ENCODE measurements around the gene R3HDM1.
"Not testable (repeated sequence)": the region's sequence is repeated elsewhere in the genome, so short reads cannot be mapped to it uniquely, and the experiment has no call there.

Gene R3HDM1

DNA sequence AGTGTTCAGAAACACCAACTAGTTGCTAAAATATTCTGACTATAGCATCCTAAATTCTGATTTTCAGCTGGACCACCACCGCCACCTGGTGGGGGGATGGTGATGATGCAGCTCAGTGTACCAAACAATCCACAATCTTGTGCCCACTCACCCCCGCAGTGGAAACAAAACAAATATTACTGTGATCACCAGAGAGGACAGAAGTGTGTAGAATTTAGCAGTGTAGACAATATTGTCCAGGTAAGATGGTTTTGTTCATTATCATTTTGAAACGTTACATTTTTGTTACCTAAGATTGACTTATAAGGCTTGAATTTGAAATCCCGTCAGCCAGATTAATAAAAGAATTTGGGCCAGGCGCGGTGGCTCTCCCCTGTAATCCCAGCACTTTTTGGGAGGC, 178.7 kb downstream of the R3HDM1 start:
- H3K4me1 ChIP-seq: no peaks in the 10 kb centered on the region
- H3K4me3 ChIP-seq: no peak overlapping the region
- peaks cover 0 to 5% (median 0%) of the 10 kb centered on the region in 3 donors for H3K36me3 ChIP-seq
- TF ChIP-seq, protein P1, sequence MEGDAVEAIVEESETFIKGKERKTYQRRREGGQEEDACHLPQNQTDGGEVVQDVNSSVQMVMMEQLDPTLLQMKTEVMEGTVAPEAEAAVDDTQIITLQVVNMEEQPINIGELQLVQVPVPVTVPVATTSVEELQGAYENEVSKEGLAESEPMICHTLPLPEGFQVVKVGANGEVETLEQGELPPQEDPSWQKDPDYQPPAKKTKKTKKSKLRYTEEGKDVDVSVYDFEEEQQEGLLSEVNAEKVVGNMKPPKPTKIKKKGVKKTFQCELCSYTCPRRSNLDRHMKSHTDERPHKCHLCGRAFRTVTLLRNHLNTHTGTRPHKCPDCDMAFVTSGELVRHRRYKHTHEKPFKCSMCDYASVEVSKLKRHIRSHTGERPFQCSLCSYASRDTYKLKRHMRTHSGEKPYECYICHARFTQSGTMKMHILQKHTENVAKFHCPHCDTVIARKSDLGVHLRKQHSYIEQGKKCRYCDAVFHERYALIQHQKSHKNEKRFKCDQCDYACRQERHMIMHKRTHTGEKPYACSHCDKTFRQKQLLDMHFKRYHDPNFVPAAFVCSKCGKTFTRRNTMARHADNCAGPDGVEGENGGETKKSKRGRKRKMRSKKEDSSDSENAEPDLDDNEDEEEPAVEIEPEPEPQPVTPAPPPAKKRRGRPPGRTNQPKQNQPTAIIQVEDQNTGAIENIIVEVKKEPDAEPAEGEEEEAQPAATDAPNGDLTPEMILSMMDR (IDR thresholded peaks at IDR 0.05): peak; percentile 83 to 93
- intact Hi-C loops (cut with DNase I; ENCODE audit: low total_unique reads): loop anchor here (5.0 kb wide), 1 partner anchor 708 kb away; no protein-coding TSS in a partner anchor
- no peaks in the 10 kb centered on the region for H3K27me3 ChIP-seq
- no peaks in the 10 kb centered on the region for H3K9me3 ChIP-seq
- H3K27ac ChIP-seq: no peak overlapping the region
- peak; percentile 42 to 75 for DNase-seq

DNA sequence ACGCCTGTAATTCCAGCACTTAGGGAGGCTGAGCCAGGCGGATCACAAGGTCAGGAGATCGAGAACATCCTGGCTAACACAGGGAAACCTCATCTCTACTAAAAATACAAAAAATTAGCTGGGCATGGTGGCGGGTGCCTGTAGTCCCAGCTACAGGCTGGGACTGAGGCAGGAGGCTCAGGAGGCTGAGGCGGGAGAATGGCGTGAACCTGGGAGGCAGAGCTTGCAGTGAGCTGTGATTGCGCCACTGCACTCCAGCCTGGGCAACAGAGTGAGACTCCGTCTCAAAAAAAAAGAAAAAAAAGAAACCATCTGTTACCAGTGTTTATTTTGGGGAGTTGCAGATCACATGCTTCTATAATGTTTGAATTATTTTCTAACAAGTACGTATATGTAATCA, 183.8 kb downstream of the R3HDM1 start:
- H3K4me3 ChIP-seq; H3K27me3 ChIP-seq; H3K4me1 ChIP-seq; DNase-seq; intact Hi-C loops (cut with DNase I; ENCODE audit: low total_unique reads); H3K9me3 ChIP-seq; H3K27ac ChIP-seq: not testable (repeated sequence)
- peaks cover 18 to 34% (median 23%) of the 10 kb centered on the region in 3 donors for H3K36me3 ChIP-seq

DNA sequence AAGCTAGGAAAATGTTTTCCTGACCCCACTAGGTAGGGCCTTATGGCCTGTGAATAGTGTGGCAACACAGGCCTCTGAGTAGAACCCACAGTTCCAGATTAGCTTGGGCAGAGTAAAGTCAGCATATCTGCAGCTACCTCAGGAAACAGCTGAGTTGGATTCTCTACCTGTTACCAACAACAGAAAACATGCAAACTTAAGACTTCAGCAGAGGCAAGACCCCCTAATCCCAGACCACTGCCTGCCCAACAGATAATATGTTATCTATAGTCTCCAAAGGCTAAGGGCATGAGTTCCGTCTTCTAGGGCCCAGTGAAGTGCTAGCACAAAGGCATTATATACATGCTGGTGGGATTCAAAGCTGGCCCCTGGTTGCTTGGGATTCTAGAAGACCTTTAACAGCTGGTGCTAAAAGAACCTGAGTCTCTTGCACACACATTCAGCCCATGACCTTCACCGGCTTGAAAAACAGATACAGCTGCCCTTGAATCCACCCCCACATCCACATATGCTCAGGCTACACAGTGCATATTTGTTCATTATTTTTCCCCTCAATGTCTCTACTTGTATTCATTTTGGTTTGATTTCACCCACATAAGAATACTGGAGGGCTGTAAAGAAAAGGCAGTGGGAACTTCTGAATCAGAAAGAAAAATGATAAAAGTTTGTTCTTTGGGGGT, 196.9 kb downstream of the R3HDM1 start:
- Histone ChIP-seq H3K9me3 (no peaks in the 10 kb centered on the region), H3K36me3 (peaks cover 5 to 16% (median 15%) of the 10 kb centered on the region in 3 donors), H3K4me1 (no peaks in the 10 kb centered on the region), H3K27me3 (no peaks in the 10 kb centered on the region), H3K4me3 (no peak overlapping the region), H3K27ac (no peak overlapping the region)
- intact Hi-C loops (cut with DNase I; ENCODE audit: low total_unique reads): no loop called here
- no peak for DNase-seq
- TF ChIP-seq, protein P1 (IDR thresholded peaks at IDR 0.05): no peak

DNA sequence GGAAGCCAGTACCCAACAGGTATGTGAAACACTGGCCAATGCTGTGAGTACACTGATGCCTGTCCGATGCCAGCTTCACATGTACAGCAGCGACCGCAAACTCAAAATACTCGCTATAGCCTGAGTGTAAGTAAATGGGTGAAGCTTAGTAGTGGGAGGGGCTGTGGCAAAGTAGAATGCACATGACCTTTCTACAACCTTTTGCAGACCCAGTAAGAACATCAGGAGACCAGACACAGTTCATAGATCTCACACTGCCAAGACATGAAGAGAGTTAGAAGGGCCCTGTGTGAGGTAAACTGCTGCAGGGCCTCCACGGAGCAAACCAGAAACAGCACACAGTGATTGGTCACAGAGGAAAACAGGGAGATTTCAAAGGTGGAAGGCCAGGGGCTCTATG, 201.3 kb downstream of the R3HDM1 start:
- Histone ChIP-seq H3K27ac (no peak overlapping the region), H3K27me3 (no peaks in the 10 kb centered on the region), H3K4me1 (no peaks in the 10 kb centered on the region), H3K36me3 (no peaks in the 10 kb centered on the region), H3K9me3 (no peaks in the 10 kb centered on the region), H3K4me3 (no peak overlapping the region)
- intact Hi-C loops (cut with DNase I; ENCODE audit: low total_unique reads): no loop called here
- no peak for DNase-seq
- TF ChIP-seq, protein P1 (IDR thresholded peaks at IDR 0.05): no peak

DNA sequence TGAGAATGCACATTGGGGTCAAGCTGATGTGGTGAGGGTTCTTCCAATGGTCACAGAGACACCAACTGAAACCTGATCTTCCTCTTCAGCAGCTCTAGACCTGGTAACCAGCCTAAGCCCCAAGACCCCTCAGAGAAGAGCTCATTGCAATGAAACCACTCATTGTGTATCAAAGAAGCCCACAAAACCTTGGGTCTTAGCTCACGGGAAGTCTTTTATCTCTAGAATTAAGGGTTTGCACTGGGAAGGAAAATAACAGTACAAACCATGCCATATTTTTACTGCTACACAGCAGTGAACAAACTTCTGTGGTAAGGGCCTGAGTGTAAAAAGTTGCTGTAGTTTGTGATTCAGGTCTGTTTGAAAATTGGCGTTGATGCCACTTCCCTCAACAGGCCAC, 201.8 kb downstream of the R3HDM1 start:
- TF ChIP-seq, protein P1 (IDR thresholded peaks at IDR 0.05): no peak
- Histone ChIP-seq H3K27ac (no peak overlapping the region), H3K9me3 (no peaks in the 10 kb centered on the region), H3K27me3 (no peaks in the 10 kb centered on the region), H3K4me3 (no peak overlapping the region), H3K4me1 (no peaks in the 10 kb centered on the region), H3K36me3 (no peaks in the 10 kb centered on the region)
- DNase-seq: no peak
- intact Hi-C loops (cut with DNase I; ENCODE audit: low total_unique reads): no loop called here

DNA sequence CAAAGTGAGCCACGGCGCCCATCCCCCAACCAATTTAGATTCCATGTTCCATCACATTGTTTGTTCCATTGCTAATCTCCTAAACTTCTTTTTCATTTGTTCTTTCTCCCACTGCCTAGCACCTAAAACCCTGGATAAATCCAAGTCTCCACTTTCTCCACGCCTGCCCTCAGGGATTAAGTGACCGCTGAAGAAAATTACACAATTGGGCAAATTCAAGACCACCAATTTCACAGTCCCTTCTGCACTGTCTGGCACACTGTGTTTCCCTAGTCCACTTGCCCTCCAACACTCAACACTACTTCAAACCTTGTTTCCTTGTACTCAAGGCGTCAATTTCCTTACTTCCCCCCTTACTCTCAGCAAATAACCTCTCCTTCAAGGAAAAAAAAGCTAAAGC, 205.3 kb downstream of the R3HDM1 start:
- DNase-seq: no peak
- Histone ChIP-seq H3K27me3 (no peaks in the 10 kb centered on the region), H3K4me3 (no peak overlapping the region), H3K9me3 (no peaks in the 10 kb centered on the region), H3K4me1 (no peaks in the 10 kb centered on the region), H3K27ac (no peak overlapping the region), H3K36me3 (no peaks in the 10 kb centered on the region)
- TF ChIP-seq, protein P1 (IDR thresholded peaks at IDR 0.05): no peak
- intact Hi-C loops (cut with DNase I; ENCODE audit: low total_unique reads): no loop called here

Measured in tibial artery (tissue), 4 donors.